Choroid plexus epithelial cell (primary cell): ENCODE data around the gene VASN.

Source experiments
- DNase-seq: peaks from one replicate; pipeline ENCODE4 v3.0.0-alpha.2; 2010; ENCODE audit warnings: low read depth
- H3K4me3 ChIP-seq: 2 replicates; pipeline ENCODE4 v1.5.1; 2011; ENCODE audit warnings: low read depth, mild to moderate bottlenecking, control low read depth, low read length, moderate library complexity
- CTCF ChIP-seq: conservative IDR thresholded peaks from 2 replicates; pipeline ENCODE4 v1.5.1; 2011; ENCODE audit warnings: low read depth, mild to moderate bottlenecking, control low read depth, inconsistent platforms, low read length, moderate library complexity

VASN gene

DNA sequence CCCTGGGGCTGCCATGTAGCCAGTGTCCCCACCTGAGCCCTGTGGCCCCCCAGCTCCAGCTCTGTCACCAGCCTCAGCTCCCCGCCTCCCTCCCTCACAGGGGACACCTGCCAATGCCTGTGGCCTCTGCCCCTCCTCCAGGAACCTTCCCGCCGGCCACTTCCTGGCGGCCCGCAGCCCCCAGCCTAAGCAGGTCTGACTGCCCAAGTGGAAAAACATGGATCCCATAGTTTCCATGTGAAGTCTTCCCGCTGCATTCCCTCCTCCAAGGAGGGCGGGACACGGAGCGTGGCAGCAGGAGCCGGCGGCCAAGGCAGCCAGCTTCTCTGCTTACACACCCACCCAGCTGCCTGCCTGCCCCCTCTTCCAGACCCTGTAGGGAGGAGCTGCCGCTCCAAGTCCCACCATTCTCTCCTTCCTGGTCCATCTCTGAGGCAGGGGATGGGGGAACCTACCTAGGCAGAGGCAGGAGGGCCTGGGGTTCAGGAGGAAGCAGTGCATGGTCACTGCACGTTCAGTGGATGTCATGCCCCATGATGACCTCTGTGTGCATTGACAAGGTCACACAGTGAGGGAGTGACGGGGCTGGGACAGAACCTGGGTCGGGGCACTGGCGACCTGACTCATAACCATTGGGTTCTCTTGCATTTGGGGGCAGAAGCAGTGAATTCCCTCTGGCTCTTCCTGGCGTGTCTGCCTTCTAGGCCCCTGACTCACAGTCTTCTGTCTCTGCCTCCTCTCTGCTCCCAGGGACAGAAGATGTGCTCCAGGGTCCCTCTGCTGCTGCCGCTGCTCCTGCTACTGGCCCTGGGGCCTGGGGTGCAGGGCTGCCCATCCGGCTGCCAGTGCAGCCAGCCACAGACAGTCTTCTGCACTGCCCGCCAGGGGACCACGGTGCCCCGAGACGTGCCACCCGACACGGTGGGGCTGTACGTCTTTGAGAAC, 8.7 kb downstream of the VASN start:
- no peak overlapping the region for H3K4me3 ChIP-seq
- no peak for TF ChIP-seq CTCF
- DNase-seq, result no peak

GRCh38 chr16:4381072-4381934, 9.7 kb downstream of the VASN start:
- TF ChIP-seq CTCF, result no peak
- DNase-seq, result no peak
- no peak overlapping the region for H3K4me3 ChIP-seq

- H3K4me3 ChIP-seq, result no peak overlapping the region
- DNase-seq, result no peak
- no peak for TF ChIP-seq CTCF
Observed at GRCh38 chr16:4381935-4382794, 10.5 kb downstream of the VASN start.

GRCh38 chr16:4382795-4383357, 11.2 kb downstream of the VASN start:
- DNase-seq, result no peak
- no peak for TF ChIP-seq CTCF
- H3K4me3 ChIP-seq, result no peak overlapping the region

- no peak for TF ChIP-seq CTCF
- no peak for DNase-seq
- H3K4me3 ChIP-seq, result no peak overlapping the region
Observed at GRCh38 chr16:4383591-4384444, 12.2 kb downstream of the VASN start.
